Skeletal muscle tissue (tissue), 4 donors: Measurements from ENCODE around the gene RLN1. TPM values are rescaled to one million over a fixed set of nuclear protein-coding genes. Genes with fewer than 3 reads are reported as not detected.
A peak's percentile ranks its signal among the peaks of the same experiment; 100 is the strongest.
"Not testable (repeated sequence)": the region's sequence is repeated elsewhere in the genome, so short reads cannot be mapped to it uniquely, and the experiment has no call there.

Experiments used
- H3K27ac ChIP-seq: one replicate; pipeline ENCODE4 v1.7.0; 2013; ENCODE audit warnings: mild to moderate bottlenecking, low read depth, low read length, inconsistent platforms
- H3K27me3 ChIP-seq, 3 donors: one replicate each; pipeline ENCODE4 v1.7.0; 2013; ENCODE audit warnings: low read length in 3 of 3; ENCODE audit not compliant: control insufficient read depth in 3 of 3, insufficient read depth in 3 of 3
- H3K36me3 ChIP-seq, 3 donors: one replicate each; pipeline ENCODE4 v1.7.0; 2013; ENCODE audit warnings: low read length in 3 of 3; ENCODE audit not compliant: control insufficient read depth in 3 of 3, insufficient read depth in 3 of 3
- H3K4me1 ChIP-seq, 3 donors: one replicate each; pipeline ENCODE4 v1.7.0; 2013; ENCODE audit warnings: low read length in 3 of 3, mild to moderate bottlenecking in 3 of 3; ENCODE audit not compliant: control insufficient read depth in 3 of 3, insufficient read depth in 3 of 3
- H3K4me3 ChIP-seq, 3 donors: one replicate each; pipeline ENCODE4 v1.7.0; 2013; ENCODE audit warnings: low read length in 3 of 3
- H3K9ac ChIP-seq, 3 donors: one replicate each; pipeline ENCODE4 v1.7.0; 2013; ENCODE audit warnings: low read length in 3 of 3, mild to moderate bottlenecking in 3 of 3, moderate library complexity in 2 of 3, low read depth in 1 of 3
- H3K9me3 ChIP-seq, 3 donors: one replicate each; pipeline ENCODE4 v1.7.0; 2013; ENCODE audit warnings: low read length in 3 of 3; ENCODE audit not compliant: control insufficient read depth in 3 of 3
- total RNA-seq: library from RNA; depleted of rRNA; stranded (reverse); fragments of >200 nt; gene quantifications from one replicate; pipeline ENCODE4 v1.2.3, GENCODE V29; 2014
- donor health status: Osteomylitis.

RLN1 gene
- total RNA-seq, result 1.0 TPM

DNA sequence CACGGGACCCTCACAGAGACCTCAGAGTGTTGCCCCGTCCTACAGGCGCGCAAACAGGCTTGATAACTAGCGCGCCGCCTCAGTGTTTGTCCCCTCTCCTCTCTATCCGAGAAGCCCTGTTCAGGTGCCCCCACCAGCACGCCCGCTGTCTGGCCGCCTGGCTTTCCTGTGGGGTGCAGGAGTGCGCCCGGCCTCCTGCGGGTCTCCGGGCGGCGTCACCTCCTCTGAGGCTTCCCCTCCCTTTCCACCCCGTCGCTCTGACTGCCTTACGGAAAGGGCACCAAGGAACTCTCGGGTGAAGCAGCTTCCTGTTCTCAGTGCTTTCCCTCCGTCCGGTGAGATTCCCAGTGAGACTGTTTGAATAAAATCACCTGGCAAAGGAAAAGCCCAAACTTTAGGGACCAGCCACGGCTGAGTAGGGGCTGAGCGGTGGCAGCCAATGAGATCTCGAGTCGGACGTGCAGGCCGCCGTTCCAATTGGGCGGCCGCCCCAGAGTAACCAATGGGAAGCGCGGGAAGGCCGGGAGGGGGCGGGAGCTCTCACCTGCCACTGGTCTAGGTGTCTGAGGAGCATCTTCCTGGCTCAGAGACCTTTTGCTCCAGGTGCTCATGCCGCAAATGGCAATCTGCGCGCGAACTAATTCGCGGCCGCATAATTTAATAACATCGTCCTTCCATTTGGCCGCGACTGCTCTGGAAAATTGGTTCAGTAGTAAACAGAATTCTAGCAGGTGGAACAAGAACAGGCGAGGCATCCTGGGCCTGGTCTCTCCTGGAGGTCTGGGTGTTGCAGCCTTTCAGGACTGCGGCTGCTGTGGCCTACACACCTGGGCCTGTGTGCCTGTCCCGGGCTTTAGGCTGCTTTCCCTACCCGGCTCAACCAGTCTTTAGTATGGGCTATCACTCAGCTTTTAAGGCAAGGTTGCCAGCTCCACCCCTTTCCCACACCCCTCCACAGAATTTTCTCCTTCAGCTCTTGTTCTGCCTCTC is at the start of gene RLN1:
RLN1 (minus strand) TSS at position 885 of the 990 bp plus-strand sequence; CDS start at position 755, 130 bp downstream.
- H3K27ac ChIP-seq, H3K9ac ChIP-seq, H3K9me3 ChIP-seq, H3K36me3 ChIP-seq, H3K27me3 ChIP-seq, H3K4me1 ChIP-seq: not testable (repeated sequence)
- peak within 1 kb of the TSS in 1 of 3 donors; percentile 43 for H3K4me3 ChIP-seq

DNA sequence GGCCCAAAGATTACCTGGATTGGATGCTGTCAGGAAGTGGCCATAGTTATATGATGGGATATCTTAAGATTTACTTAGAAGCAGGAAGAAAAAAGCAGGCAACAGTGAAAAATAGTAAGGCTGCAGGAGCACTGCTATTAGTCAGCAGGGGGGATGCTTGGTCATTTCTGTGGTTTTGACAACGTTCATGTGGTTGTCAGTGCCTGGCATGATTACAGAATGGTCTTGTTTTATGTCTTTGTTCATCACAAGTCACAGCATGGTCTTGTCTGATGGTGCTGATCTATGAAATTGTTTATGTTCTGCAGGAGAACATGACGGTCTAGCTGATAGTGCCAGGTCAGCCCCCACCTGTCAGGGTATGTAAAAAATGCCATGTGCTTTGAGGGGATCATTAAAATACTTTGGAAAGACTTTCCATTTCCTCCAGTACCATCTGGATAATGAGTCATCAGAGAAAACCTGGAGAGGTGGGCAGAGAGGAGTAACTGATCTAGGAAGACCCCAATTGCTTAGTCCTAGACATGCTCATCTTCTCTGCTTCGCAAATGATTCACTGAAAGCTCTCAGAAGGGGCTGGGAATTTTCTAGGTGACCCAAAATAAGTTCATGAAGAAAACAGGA is 49.5 kb upstream of the RLN1 start:
- Histone ChIP-seq H3K4me3 (no peak overlapping the region), H3K27me3 (no peaks in the 10 kb centered on the region), H3K36me3 (no peaks in the 10 kb centered on the region), H3K9ac (no peak overlapping the region), H3K27ac (no peak overlapping the region), H3K4me1 (no peaks in the 10 kb centered on the region), H3K9me3 (no peaks in the 10 kb centered on the region)

DNA sequence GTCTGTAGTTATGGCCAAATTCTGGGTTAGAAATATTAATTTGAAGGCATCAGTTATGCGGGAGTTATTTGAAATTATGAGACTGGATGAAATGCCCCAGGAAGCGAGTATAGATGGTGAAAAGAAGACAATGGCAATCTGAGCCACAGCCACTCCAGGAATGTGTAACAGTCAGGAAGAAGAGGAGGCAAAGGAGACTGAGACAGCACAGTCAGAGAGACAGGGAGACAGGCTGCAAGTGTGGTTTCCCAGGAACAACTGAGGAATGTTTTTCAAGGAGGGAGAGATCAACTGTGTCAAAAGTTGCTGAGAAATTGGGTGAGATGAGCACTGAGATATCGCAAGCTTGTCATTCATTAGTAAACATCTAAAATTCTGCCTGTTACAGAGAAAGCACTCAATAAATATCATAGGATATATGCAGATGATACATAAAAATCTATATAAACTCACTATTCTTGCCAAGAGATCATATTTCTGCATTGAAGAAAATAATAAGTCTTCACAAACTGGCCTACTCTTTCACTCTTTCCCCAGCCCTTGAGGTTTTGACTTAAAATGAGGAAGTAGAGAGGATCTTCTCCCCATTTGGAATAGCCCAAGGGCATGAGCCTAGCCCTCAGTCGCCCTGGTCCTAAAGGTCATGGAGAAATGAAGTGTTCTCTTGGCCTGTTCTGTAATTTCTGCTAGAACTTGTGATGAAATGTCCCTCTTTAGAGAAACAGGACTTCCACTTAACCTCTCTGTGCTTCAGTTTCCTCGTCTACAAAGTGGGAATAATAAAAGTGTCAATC is 48.5 kb upstream of the RLN1 start:
- peaks cover 0 to 2% (median 0%) of the 10 kb centered on the region in 3 donors for H3K36me3 ChIP-seq
- H3K4me1 ChIP-seq, result no peaks in the 10 kb centered on the region
- H3K27ac ChIP-seq, result no peak overlapping the region
- H3K4me3 ChIP-seq, result no peak overlapping the region
- H3K9ac ChIP-seq, result no peak overlapping the region
- no peaks in the 10 kb centered on the region for H3K27me3 ChIP-seq
- H3K9me3 ChIP-seq, result no peaks in the 10 kb centered on the region

DNA sequence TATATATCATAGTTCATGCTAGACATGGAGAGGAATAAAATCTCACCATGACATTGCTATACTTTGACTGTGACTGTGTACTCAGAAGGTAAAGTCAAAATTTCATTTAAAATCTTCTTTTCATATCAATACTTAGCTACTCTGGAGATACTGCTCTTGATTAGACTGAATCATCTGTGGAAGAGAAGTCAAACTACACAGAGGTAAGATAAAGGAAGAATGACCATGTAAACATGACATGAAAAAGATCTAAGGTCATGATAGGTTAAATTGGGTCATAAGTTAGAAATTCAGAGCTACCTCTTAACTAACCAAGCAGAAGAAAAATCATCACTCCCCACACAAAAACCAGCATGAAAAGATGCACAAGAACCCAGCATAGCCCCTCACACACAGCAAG is 44.8 kb upstream of the RLN1 start:
- Histone ChIP-seq H3K4me1 (no peaks in the 10 kb centered on the region), H3K36me3 (peaks cover 0 to 5% (median 2%) of the 10 kb centered on the region in 3 donors), H3K9me3 (no peaks in the 10 kb centered on the region), H3K4me3 (no peak overlapping the region), H3K27me3 (no peaks in the 10 kb centered on the region), H3K9ac (no peak overlapping the region), H3K27ac (no peak overlapping the region)

- Histone ChIP-seq H3K4me3 (no peak overlapping the region), H3K27ac (no peak overlapping the region), H3K9ac (no peak overlapping the region), H3K9me3 (no peaks in the 10 kb centered on the region), H3K4me1 (no peaks in the 10 kb centered on the region), H3K36me3 (peaks cover 0 to 7% (median 2%) of the 10 kb centered on the region in 3 donors), H3K27me3 (no peaks in the 10 kb centered on the region)
Measured at GRCh38 chr9:5382479-5382878, 42.8 kb upstream of the RLN1 start.

DNA sequence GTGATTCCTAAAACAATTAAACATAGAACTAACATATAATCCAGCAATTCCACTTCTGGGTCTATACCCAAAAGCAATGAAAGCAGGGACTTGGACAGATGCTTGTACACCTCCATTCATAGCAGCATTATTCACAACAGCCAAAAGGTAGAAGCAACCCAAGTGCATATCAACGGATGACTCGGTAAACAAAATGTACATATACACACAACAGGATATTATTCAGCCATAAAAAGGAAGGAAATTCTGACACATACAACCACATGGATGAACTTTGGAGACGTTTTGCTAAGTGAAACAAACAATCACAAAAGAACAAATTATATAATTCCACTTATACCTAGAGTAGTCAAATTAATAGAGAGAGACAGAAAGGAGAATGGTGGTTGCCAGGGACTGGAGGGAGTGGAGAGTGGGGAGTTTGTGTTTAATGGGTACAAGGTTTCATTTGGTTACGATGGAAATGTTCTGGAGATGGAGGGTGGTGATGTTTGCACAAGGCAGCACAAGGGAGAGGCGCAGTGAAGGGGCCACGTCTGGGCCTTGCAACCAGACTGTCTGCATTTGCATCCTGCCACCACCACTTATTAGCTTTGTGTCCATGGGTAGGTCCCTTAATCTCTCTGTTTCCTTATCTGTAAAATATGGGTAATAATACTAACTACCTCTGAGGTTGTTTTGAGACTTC is 36.3 kb upstream of the RLN1 start:
- Histone ChIP-seq H3K4me3 (no peak overlapping the region), H3K9ac (no peak overlapping the region), H3K9me3 (no peaks in the 10 kb centered on the region), H3K27ac (no peak overlapping the region), H3K27me3 (no peaks in the 10 kb centered on the region), H3K4me1 (no peaks in the 10 kb centered on the region), H3K36me3 (peaks cover 0 to 4% (median 0%) of the 10 kb centered on the region in 3 donors)

DNA sequence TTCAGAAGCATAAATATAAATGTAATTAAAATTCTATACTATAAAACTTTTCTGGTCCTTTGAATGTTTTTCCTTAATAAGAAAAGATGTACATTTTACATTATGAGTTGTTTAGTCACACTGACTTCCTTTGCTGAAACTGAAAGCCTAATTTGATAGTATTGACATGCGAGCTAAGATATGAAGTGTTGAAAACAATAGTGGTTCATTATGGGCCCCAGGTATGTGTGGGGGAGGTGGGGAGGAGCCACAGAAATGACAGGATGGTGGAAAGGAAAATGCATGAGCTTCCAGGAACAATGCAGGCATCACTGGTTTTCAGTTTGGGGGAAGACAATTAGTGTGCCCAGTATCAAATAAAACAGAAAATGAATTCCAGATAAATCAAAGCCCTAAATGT is 35.4 kb upstream of the RLN1 start:
- H3K4me1 ChIP-seq, result no peaks in the 10 kb centered on the region
- peaks cover 0 to 2% (median 0%) of the 10 kb centered on the region in 3 donors for H3K36me3 ChIP-seq
- H3K27me3 ChIP-seq, result no peaks in the 10 kb centered on the region
- no peak overlapping the region for H3K9ac ChIP-seq
- H3K27ac ChIP-seq, result no peak overlapping the region
- no peaks in the 10 kb centered on the region for H3K9me3 ChIP-seq
- H3K4me3 ChIP-seq, result no peak overlapping the region

DNA sequence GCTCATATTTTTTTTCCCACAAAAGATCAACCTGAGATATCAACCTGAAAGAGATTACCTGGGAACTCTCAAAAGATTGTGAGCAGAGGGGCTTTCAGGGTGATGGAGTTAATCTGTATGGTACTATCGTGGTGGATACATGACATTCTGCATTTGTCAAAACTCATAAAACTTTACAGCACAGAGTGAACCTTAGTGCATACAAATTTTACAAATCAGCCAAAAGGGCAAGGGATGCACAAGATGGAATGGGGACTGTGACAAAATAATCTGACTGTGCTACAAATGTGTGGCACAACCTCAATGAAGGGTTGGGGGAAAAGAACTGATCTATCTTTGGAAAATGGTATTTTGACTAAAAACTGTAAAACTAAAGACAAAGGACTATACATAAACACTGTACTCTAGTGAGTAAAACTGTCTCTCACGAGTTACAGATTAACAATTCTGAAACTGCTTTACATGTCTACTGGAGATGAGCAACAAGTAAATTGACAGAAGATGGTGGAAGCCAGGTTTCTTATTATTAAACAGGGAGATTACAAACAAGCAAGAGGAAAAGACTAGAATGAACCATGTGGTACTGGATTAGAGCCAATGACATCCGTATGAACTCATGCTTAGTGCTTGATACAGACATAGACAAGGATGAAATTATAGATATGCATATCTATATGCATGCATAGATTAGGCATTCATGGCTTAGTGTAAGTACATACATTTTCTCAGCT is 24.8 kb upstream of the RLN1 start:
- Histone ChIP-seq H3K27ac (no peak overlapping the region), H3K4me3 (no peak overlapping the region), H3K27me3 (no peaks in the 10 kb centered on the region), H3K36me3 (no peaks in the 10 kb centered on the region), H3K9ac (no peak overlapping the region), H3K4me1 (no peaks in the 10 kb centered on the region), H3K9me3 (no peaks in the 10 kb centered on the region)
